GM23338 (cell line): Measurements from ENCODE around the gene PMCH. TPM values are rescaled to one million over a fixed set of nuclear protein-coding genes. Genes with fewer than 3 reads are reported as not detected.

Experiments
- ATAC-seq: fragments of 200-7000 bp; cut with Tn5 transposase; 3 replicates; pipeline ENCODE4 v1.9.1; 2020
- DNase-seq: peaks from one replicate; pipeline ENCODE4 v3.0.0-alpha.2; 2015; ENCODE audit warnings: low spot score
- H2AFZ ChIP-seq: fragments of 200-600 bp; sonication (generic); 2 replicates; pipeline ENCODE4 v1.8.0; 2016; ENCODE audit warnings: antibody characterized with exemption, mild to moderate bottlenecking, moderate library complexity
- H3F3A ChIP-seq: fragments of 200-600 bp; sonication (generic); replicated peaks from 2 replicates; pipeline ENCODE4 v1.8.0; 2017; ENCODE audit warnings: antibody characterized with exemption, mixed run types, low read depth
- H3K27ac ChIP-seq: fragments of 200-600 bp; sonication (generic); 2 replicates; pipeline ENCODE4 v1.6.1; 2016; ENCODE audit warnings: low read depth
- H3K27me3 ChIP-seq: fragments of 200-600 bp; sonication (generic); 2 replicates; pipeline ENCODE4 v1.8.0; 2016; ENCODE audit warnings: mild to moderate bottlenecking, mixed run types, moderate library complexity; ENCODE audit not compliant: insufficient read depth
- H3K36me3 ChIP-seq: fragments of 200-600 bp; sonication (generic); 2 replicates; pipeline ENCODE4 v1.8.0; 2016; ENCODE audit warnings: mild to moderate bottlenecking; ENCODE audit not compliant: insufficient read depth
- H3K4me1 ChIP-seq: fragments of 200-600 bp; sonication (generic); 2 replicates; pipeline ENCODE4 v1.8.0; 2016; ENCODE audit warnings: mild to moderate bottlenecking, moderate library complexity; ENCODE audit not compliant: insufficient read depth
- H3K4me2 ChIP-seq: fragments of 200-600 bp; sonication (generic); 2 replicates; pipeline ENCODE4 v1.7.1; 2017; ENCODE audit warnings: mixed run types
- H3K4me3 ChIP-seq: fragments of 200-600 bp; sonication (generic); 2 replicates; pipeline ENCODE4 v1.6.1; 2016; ENCODE audit warnings: mixed run types
- H3K79me2 ChIP-seq: fragments of 200-600 bp; sonication (generic); replicated peaks from 2 replicates; pipeline ENCODE4 v1.8.0; 2017; ENCODE audit warnings: mild to moderate bottlenecking; ENCODE audit not compliant: insufficient read depth
- H3K9me2 ChIP-seq: fragments of 200-600 bp; sonication (generic); 2 replicates; pipeline ENCODE4 v1.8.0; 2017; ENCODE audit not compliant: insufficient read depth
- H4K20me1 ChIP-seq: fragments of 200-600 bp; sonication (generic); replicated peaks from 2 replicates; pipeline ENCODE4 v1.8.0; 2017; ENCODE audit warnings: mild to moderate bottlenecking; ENCODE audit not compliant: insufficient read depth
- H3K27ac Mint-ChIP-seq: 2 replicates; pipeline ENCODE4 v1.8.0; 2020; ENCODE audit warnings: inconsistent platforms, mild to moderate bottlenecking, moderate library complexity, mixed read lengths
- H3K27me3 Mint-ChIP-seq: 3 replicates; pipeline ENCODE4 v1.8.0; 2022; ENCODE audit warnings: low read depth, mild to moderate bottlenecking, moderate library complexity, mixed read lengths, inconsistent platforms; ENCODE audit not compliant: insufficient read depth, poor library complexity
- H3K36me3 Mint-ChIP-seq: 3 replicates; pipeline ENCODE4 v1.8.0; 2021; ENCODE audit warnings: low read depth, mild to moderate bottlenecking, inconsistent platforms, moderate library complexity, mixed read lengths
- H3K4me1 Mint-ChIP-seq: 3 replicates; pipeline ENCODE4 v1.8.0; 2020; ENCODE audit warnings: mild to moderate bottlenecking, inconsistent platforms, mixed read lengths
- H3K4me3 Mint-ChIP-seq: 3 replicates; pipeline ENCODE4 v1.8.0; 2021; ENCODE audit warnings: moderate library complexity, mild to moderate bottlenecking, inconsistent platforms, mixed read lengths
- H3K9me3 Mint-ChIP-seq: 3 replicates; pipeline ENCODE4 v1.8.0; 2020; ENCODE audit warnings: moderate library complexity, mild to moderate bottlenecking, inconsistent platforms, mixed read lengths
- CREB1 ChIP-seq: fragments of 250-450 bp; sonication (Bioruptor Pico); IDR thresholded peaks from 2 replicates; pipeline ENCODE4 v1.5.0; 2020; ENCODE audit warnings: low read depth, mild to moderate bottlenecking, moderate library complexity
- EZH2 ChIP-seq: fragments of 200-600 bp; sonication (generic); IDR thresholded peaks from one replicate; pipeline ENCODE4 v1.8.0; 2017; ENCODE audit warnings: antibody characterized with exemption, mild to moderate bottlenecking, low read depth; ENCODE audit not compliant: unreplicated experiment
- JUNB ChIP-seq: IDR thresholded peaks from one replicate; pipeline ENCODE4 v1.6.1; 2016; ENCODE audit warnings: antibody characterized with exemption; ENCODE audit not compliant: unreplicated experiment
- NANOG ChIP-seq: IDR thresholded peaks from 2 replicates; pipeline ENCODE4 v1.6.1; 2016; ENCODE audit warnings: antibody characterized with exemption, borderline replicate concordance
- REST ChIP-seq: IDR thresholded peaks from one replicate; pipeline ENCODE4 v1.6.1; 2018; ENCODE audit warnings: antibody characterized with exemption; ENCODE audit not compliant: unreplicated experiment
- STAT1 ChIP-seq: IDR thresholded peaks from one replicate; pipeline ENCODE4 v1.6.1; 2016; ENCODE audit warnings: antibody characterized with exemption; ENCODE audit not compliant: unreplicated experiment
- ZNF114 ChIP-seq: fragments of 250-450 bp; sonication (Bioruptor Pico); IDR thresholded peaks from 2 replicates; pipeline ENCODE4 v1.5.0; 2020; ENCODE audit warnings: mild to moderate bottlenecking, moderate library complexity
- polyA plus RNA-seq: library from polyadenylated mRNA; unstranded; fragments of >200 nt; fragmentation: Nextera tagmentation; extraction: Ambion mirVana; gene quantifications from 2 replicates; pipeline ENCODE4 v1.2.1, GENCODE V29; 2016
- total RNA-seq: library from RNA; depleted of rRNA; stranded (reverse); fragments of >200 nt; shearing (Covaris generic); gene quantifications from 2 replicates; pipeline ENCODE4 v1.2.3, GENCODE V29; 2014
- TF ChIP-seq, protein P1 (sequence below), 2 experiments: fragments of 200-600 bp in 1 of 2; sonication (generic) in 1 of 2; conservative IDR thresholded peaks; 2 replicates each; pipeline versions ENCODE4 v1.5.1 to v1.6.1; 2016 to 2017; ENCODE audit warnings: antibody characterized with exemption in 2 of 2, low read depth in 2 of 2, mild to moderate bottlenecking in 2 of 2, moderate library complexity in 1 of 2
- TF ChIP-seq, protein P2 (sequence below): IDR thresholded peaks from 2 replicates; pipeline ENCODE4 v1.6.1; 2016; ENCODE audit warnings: antibody characterized with exemption

The PMCH gene
- total and polyA plus RNA-seq, 2 experiments from 2014 or later, result 1.1 TPM; not detected in 1

DNA sequence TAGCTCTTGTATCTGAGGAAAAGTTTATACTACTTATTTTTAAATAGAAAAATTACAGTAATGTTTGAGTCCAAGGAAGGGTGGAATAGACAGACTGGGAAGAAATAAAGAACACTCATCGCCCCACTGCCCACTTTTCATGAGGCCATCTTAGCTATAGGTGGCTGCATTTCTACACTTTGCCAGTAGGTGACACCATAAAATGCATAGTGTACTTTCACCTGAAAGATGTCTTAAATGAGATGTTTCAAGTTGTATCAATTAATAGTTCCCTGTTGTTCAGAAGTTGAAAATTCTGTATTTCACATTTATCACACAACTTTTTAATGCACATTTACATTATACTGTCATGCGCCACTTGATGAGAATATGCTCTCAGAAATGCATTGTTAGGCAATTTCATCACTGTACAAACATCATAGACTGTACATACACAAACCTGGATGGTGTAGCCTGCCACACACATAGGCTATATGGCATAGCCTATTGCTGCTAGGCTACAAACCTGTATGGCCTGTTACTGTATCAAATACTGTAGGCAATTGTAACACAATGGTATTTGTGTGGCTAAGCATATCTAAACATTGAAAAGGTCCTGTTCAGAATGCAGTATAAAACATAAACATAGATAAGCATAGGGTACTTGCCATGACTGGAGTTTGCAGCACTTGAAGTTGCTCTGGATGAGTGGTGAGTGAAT lies 27.6 kb downstream of the PMCH start:
- Histone ChIP-seq H4K20me1 (no peaks in the 10 kb centered on the region), H3K4me1 (no peaks in the 10 kb centered on the region), H3K27me3 (no peaks in the 10 kb centered on the region), H3K36me3 (no peaks in the 10 kb centered on the region), H3K4me3 (no peak overlapping the region), H3K9me2 (no peaks in the 10 kb centered on the region), H3K79me2 (no peaks in the 10 kb centered on the region), H3F3A (no peaks in the 10 kb centered on the region), H3K4me2 (no peak overlapping the region), H3K27ac (no peak overlapping the region), H2AFZ (no peak overlapping the region)
- Mint-ChIP-seq H3K27me3 (no peaks in the 10 kb centered on the region), H3K4me3 (no peak overlapping the region), H3K36me3 (no peaks in the 10 kb centered on the region; the same call in 2 of the 3 replicates), H3K9me3 (no peaks in the 10 kb centered on the region), H3K27ac (no peak overlapping the region), H3K4me1 (no peaks in the 10 kb centered on the region)
- TF ChIP-seq, protein P1, sequence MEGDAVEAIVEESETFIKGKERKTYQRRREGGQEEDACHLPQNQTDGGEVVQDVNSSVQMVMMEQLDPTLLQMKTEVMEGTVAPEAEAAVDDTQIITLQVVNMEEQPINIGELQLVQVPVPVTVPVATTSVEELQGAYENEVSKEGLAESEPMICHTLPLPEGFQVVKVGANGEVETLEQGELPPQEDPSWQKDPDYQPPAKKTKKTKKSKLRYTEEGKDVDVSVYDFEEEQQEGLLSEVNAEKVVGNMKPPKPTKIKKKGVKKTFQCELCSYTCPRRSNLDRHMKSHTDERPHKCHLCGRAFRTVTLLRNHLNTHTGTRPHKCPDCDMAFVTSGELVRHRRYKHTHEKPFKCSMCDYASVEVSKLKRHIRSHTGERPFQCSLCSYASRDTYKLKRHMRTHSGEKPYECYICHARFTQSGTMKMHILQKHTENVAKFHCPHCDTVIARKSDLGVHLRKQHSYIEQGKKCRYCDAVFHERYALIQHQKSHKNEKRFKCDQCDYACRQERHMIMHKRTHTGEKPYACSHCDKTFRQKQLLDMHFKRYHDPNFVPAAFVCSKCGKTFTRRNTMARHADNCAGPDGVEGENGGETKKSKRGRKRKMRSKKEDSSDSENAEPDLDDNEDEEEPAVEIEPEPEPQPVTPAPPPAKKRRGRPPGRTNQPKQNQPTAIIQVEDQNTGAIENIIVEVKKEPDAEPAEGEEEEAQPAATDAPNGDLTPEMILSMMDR (conservative IDR thresholded peaks at IDR 0.05; ENCODE audit: low read depth in 2 of 2), result peak; percentile 70 to 73
- TF ChIP-seq STAT1, result no peak
- ATAC-seq (peak; percentile 52; the same call in 2 of the 3 replicates), DNase-seq (peak; percentile 59)

DNA sequence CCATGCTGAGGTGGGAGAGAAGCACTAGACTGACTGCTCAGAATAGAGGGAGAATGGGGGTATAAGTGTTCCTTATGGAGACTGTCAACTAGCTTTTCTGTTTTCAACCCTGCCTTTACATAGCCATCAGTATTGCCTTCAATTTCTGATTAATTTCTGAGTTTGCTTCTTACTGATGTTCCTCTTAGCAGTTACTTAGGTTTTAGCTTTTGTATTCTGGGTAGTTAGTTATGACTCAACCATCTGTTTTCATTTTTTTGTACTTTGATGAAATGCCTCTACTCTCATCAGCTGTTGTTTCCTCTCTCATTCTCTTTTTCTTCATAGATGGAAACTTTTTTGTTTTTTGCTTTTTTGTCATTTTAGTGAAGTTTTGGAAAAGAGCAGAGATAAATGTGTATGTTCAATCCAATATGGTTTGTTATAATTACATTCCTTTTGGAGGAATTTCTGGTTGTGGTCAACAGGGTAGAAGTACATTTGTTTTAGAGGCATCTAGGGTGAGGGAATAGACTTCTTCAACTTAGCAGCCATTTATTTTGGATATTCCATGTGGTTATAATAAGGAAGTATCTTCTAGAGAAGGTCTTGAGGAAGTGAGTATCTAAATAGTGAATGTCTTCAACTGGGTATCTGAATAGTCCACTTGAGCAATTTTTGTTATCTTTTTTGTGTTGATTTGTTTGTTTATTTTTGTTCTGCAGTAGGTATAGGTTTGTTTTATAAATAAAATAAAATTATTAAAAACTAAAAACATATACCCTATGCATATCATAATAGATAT lies 29.6 kb downstream of the PMCH start:
- H3F3A ChIP-seq, result no peaks in the 10 kb centered on the region
- Mint-ChIP-seq H3K36me3 (no peaks in the 10 kb centered on the region; the same call in 2 of the 3 replicates), H3K4me3 (no peak overlapping the region), H3K27me3 (no peaks in the 10 kb centered on the region), H3K9me3 (no peaks in the 10 kb centered on the region), H3K4me1 (no peaks in the 10 kb centered on the region), H3K27ac (no peak overlapping the region)
- H2AFZ ChIP-seq, result no peak overlapping the region
- DNase-seq, result no peak
- no peak overlapping the region for H3K4me3 ChIP-seq
- no peaks in the 10 kb centered on the region for H3K27me3 ChIP-seq
- H3K9me2 ChIP-seq, result no peaks in the 10 kb centered on the region
- H3K79me2 ChIP-seq, result no peaks in the 10 kb centered on the region
- H3K27ac ChIP-seq, result no peak overlapping the region
- no peaks in the 10 kb centered on the region for H3K36me3 ChIP-seq
- H4K20me1 ChIP-seq, result no peaks in the 10 kb centered on the region
- H3K4me1 ChIP-seq, result no peaks in the 10 kb centered on the region
- H3K4me2 ChIP-seq, result no peak overlapping the region
- ATAC-seq, result no peak
- TF ChIP-seq REST, result no peak
- TF ChIP-seq ZNF114, result no peak
- no peak for TF ChIP-seq EZH2
- TF ChIP-seq, protein P2, sequence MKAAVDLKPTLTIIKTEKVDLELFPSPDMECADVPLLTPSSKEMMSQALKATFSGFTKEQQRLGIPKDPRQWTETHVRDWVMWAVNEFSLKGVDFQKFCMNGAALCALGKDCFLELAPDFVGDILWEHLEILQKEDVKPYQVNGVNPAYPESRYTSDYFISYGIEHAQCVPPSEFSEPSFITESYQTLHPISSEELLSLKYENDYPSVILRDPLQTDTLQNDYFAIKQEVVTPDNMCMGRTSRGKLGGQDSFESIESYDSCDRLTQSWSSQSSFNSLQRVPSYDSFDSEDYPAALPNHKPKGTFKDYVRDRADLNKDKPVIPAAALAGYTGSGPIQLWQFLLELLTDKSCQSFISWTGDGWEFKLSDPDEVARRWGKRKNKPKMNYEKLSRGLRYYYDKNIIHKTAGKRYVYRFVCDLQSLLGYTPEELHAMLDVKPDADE, result no peak
- TF ChIP-seq NANOG, result no peak
- no peak for TF ChIP-seq CREB1 (CRISPR knock-in tag)
- TF ChIP-seq JUNB, result no peak
